CD4-positive, alpha-beta T cell (primary cell): Measurements from ENCODE around the gene RAPGEF1. TPM values are rescaled to one million over a fixed set of nuclear protein-coding genes. Genes with fewer than 3 reads are reported as not detected.

ENCODE experiments used
- ATAC-seq: fragments of 200-7000 bp; cut with Tn5 transposase; one replicate; pipeline ENCODE4 v1.10.0; 2022; ENCODE audit warnings: mild to moderate bottlenecking; ENCODE audit not compliant: poor library complexity
- CTCF ChIA-PET: fragments of 350-600 bp; sonication (Branson Sonifier 250); formaldehyde crosslinking; loops from one replicate; lab custom pipeline; 2021; ENCODE audit warnings: antibody characterized with exemption, inconsistent platforms; lab: Charles Lee
- POLR2A ChIA-PET: fragments of 350-600 bp; sonication (Branson Sonifier 250); formaldehyde crosslinking; loops from one replicate; lab custom pipeline; 2021; ENCODE audit warnings: antibody characterized with exemption, inconsistent platforms; lab: Charles Lee
- DNase-seq, 14 experiments: peaks; one replicate each; pipeline ENCODE4 v3.0.0-alpha.2; 2013 to 2020; ENCODE audit warnings: mixed read lengths in 2 of 14
- H3K27ac ChIP-seq, 2 donors: one replicate each; pipeline versions ENCODE4 v1.5.1 to v1.7.0; 2013; ENCODE audit warnings: low read length in 2 of 2, low read depth in 1 of 2, mild to moderate bottlenecking in 1 of 2
- H3K27me3 ChIP-seq, 2 experiments: 1 replicate in 1 of 2; 2 replicates in 1 of 2; pipeline versions ENCODE4 v1.6.1 to v1.7.0; 2013; ENCODE audit warnings: low read length in 2 of 2, control low read depth in 1 of 2, mild to moderate bottlenecking in 1 of 2, moderate library complexity in 1 of 2; ENCODE audit not compliant: insufficient read depth in 2 of 2, control insufficient read depth in 1 of 2
- H3K36me3 ChIP-seq: one replicate; pipeline ENCODE4 v1.6.1; 2013; ENCODE audit warnings: low read length, control low read depth; ENCODE audit not compliant: insufficient read depth
- H3K4me1 ChIP-seq: one replicate; pipeline ENCODE4 v1.6.1; 2013; ENCODE audit warnings: low read length, control low read depth; ENCODE audit not compliant: insufficient read depth
- H3K4me3 ChIP-seq: one replicate; pipeline ENCODE4 v1.5.1; 2013; ENCODE audit warnings: mild to moderate bottlenecking, low read length, moderate library complexity
- H3K9me3 ChIP-seq, 2 experiments: 1 replicate in 1 of 2; 2 replicates in 1 of 2; pipeline versions ENCODE4 v1.6.1 to v1.7.0; 2013; ENCODE audit warnings: low read length in 2 of 2, mild to moderate bottlenecking in 2 of 2, control low read depth in 1 of 2, moderate library complexity in 1 of 2; ENCODE audit not compliant: control insufficient read depth in 1 of 2, insufficient read depth in 1 of 2
- H3K27ac Mint-ChIP-seq: one replicate; pipeline ENCODE4 v1.8.0; 2020; ENCODE audit warnings: mixed read lengths
- H3K27me3 Mint-ChIP-seq: one replicate; pipeline ENCODE4 v1.8.0; 2021; ENCODE audit warnings: mixed read lengths
- H3K36me3 Mint-ChIP-seq: one replicate; pipeline ENCODE4 v1.8.0; 2021; ENCODE audit warnings: low read depth, mixed read lengths
- H3K4me1 Mint-ChIP-seq: one replicate; pipeline ENCODE4 v1.8.0; 2021; ENCODE audit warnings: low read depth, mixed read lengths
- H3K4me3 Mint-ChIP-seq: one replicate; pipeline ENCODE4 v1.8.0; 2020; ENCODE audit warnings: mild to moderate bottlenecking, mixed read lengths
- H3K9me3 Mint-ChIP-seq: one replicate; pipeline ENCODE4 v1.8.0; 2020; ENCODE audit warnings: mixed read lengths
- CTCF ChIP-seq: fragments of 200-600 bp; IDR thresholded peaks from one replicate; pipeline ENCODE4 v1.8.0; 2022; ENCODE audit warnings: antibody characterized with exemption, mild to moderate bottlenecking
- intact Hi-C, 2 experiments: fragments of 100-400 bp; cut with DNase I in 1 of 2; cut with micrococcal nuclease in 1 of 2; formaldehyde crosslinking; loops; one replicate each; pipeline versions ENCODE4 v1.15.1 to v1.9.0; 2023 to 2025; cut with DNase I, micrococcal nuclease
- total RNA-seq, 174 experiments: library from RNA in 2 of 174; stranded (reverse) in 2 of 174; gene quantifications; one replicate each; pipeline ENCODE4 v1.2.3 and lab custom pipeline; 2021 to 2026

Gene RAPGEF1
- total RNA-seq, 2 experiments from 2014 or later: 130 to 134 TPM

- Mint-ChIP-seq H3K4me1 (peaks cover 19% of the 10 kb centered on the region), H3K36me3 (peaks cover 62% of the 10 kb centered on the region), H3K9me3 (no peaks in the 10 kb centered on the region), H3K27ac (peak overlapping the region; percentile 65), H3K4me3 (no peak overlapping the region), H3K27me3 (no peaks in the 10 kb centered on the region)
- H3K27ac ChIP-seq: no peak overlapping the region
- no peaks in the 10 kb centered on the region for H3K27me3 ChIP-seq
- H3K4me1 ChIP-seq: peaks cover 26% of the 10 kb centered on the region
- ChIA-PET POLR2A (no interaction called here), CTCF (no interaction called here)
- DNase-seq (no peak), ATAC-seq (no peak)
- peaks cover 80% of the 10 kb centered on the region for H3K36me3 ChIP-seq
- TF ChIP-seq CTCF: no peak
- intact Hi-C loops: loop anchor here (5.0 to 10.0 kb wide), 3 partner anchors 64 to 652 kb away; no protein-coding TSS in a partner anchor
- no peak overlapping the region for H3K4me3 ChIP-seq
- no peaks in the 10 kb centered on the region for H3K9me3 ChIP-seq
These were observed 146.6 kb downstream of the RAPGEF1 start for GRCh38 chr9:131593091-131593820.

GRCh38 chr9:131591845-131592208 lies 148.0 kb downstream of the RAPGEF1 start:
- H3K4me1 ChIP-seq: peaks cover 24% of the 10 kb centered on the region
- no peaks in the 10 kb centered on the region for H3K9me3 Mint-ChIP-seq
- H3K9me3 ChIP-seq: no peaks in the 10 kb centered on the region
- H3K27ac Mint-ChIP-seq: peak overlapping the region; percentile 78
- CTCF ChIA-PET: interaction anchor here (0.6 to 1.7 kb wide), 27 partner anchors 10 to 163 kb away, joined by 3 to 11 read pairs (median 4); partner anchors contain the start of gene RAPGEF1
- TF ChIP-seq CTCF: no peak
- no peak overlapping the region for H3K4me3 Mint-ChIP-seq
- peaks cover 77% of the 10 kb centered on the region for H3K36me3 ChIP-seq
- peaks cover 57% of the 10 kb centered on the region for H3K36me3 Mint-ChIP-seq
- POLR2A ChIA-PET: interaction anchor here (1.1 to 1.5 kb wide), 3 partner anchors 136 to 153 kb away, joined by 3 to 7 read pairs (median 4); no protein-coding TSS in a partner anchor
- no peak overlapping the region for H3K27ac ChIP-seq
- no peaks in the 10 kb centered on the region for H3K27me3 Mint-ChIP-seq
- no peaks in the 10 kb centered on the region for H3K27me3 ChIP-seq
- DNase-seq: no peak
- peaks cover 28% of the 10 kb centered on the region for H3K4me1 Mint-ChIP-seq
- ATAC-seq: no peak
- intact Hi-C loops: loop anchor here (1.0 to 10.0 kb wide), 6 partner anchors 65 to 653 kb away; partner anchors contain the start of gene RAPGEF1 (in 1 of the 2)
- H3K4me3 ChIP-seq: no peak overlapping the region

- Histone ChIP-seq H3K4me3 (no peak overlapping the region), H3K36me3 (peaks cover 70% of the 10 kb centered on the region), H3K27me3 (no peaks in the 10 kb centered on the region), H3K27ac (peak overlapping the region; percentile 4 to 34), H3K9me3 (no peaks in the 10 kb centered on the region), H3K4me1 (peaks cover 25% of the 10 kb centered on the region)
- TF ChIP-seq CTCF: peak; percentile 83
- ATAC-seq: peak; percentile 89
- H3K27ac Mint-ChIP-seq: peak overlapping the region; percentile 78
- H3K4me3 Mint-ChIP-seq: no peak overlapping the region
- no peaks in the 10 kb centered on the region for H3K27me3 Mint-ChIP-seq
- peak; percentile 64 to 87 (median 74) for DNase-seq
- H3K4me1 Mint-ChIP-seq: peaks cover 29% of the 10 kb centered on the region
- POLR2A ChIA-PET: interaction anchor here (0.6 to 1.5 kb wide), 5 partner anchors 52 to 153 kb away, joined by 3 to 7 read pairs (median 3); no protein-coding TSS in a partner anchor
- H3K36me3 Mint-ChIP-seq: peaks cover 52% of the 10 kb centered on the region
- CTCF ChIA-PET: interaction anchor here (0.6 to 1.7 kb wide), 28 partner anchors 11 to 164 kb away, joined by 3 to 11 read pairs (median 4); partner anchors contain the start of gene RAPGEF1
- intact Hi-C loops: loop anchor here (1.0 to 10.0 kb wide), 6 partner anchors 66 to 654 kb away; partner anchors contain the start of gene RAPGEF1 (in 1 of the 2)
- H3K9me3 Mint-ChIP-seq: no peaks in the 10 kb centered on the region
These were observed 148.7 kb downstream of the RAPGEF1 start for GRCh38 chr9:131590907-131591844.
